Pancreas (tissue), 10 donors: ENCODE results near the gene AGAP6. TPM values are rescaled to one million over a fixed set of nuclear protein-coding genes. Genes with fewer than 3 reads are reported as not detected.
A peak's percentile ranks its signal among the peaks of the same experiment; 100 is the strongest.
"Not testable (repeated sequence)": the region's sequence is repeated elsewhere in the genome, so short reads cannot be mapped to it uniquely, and the experiment has no call there.

Source experiments
- ATAC-seq, 4 donors: fragments of 200-7000 bp; cut with Tn5 transposase; one replicate each; pipeline versions ENCODE4 v1.8.0 to v1.9.1; 2020; ENCODE audit warnings: mild to moderate bottlenecking in 4 of 4, moderate library complexity in 4 of 4
- DNase-seq, 6 donors: peaks; one replicate each; pipeline ENCODE4 v3.0.0-alpha.2; 2020
- FAIRE-seq: peaks from 2 replicates; lab custom pipeline; 2012; peaks lifted over from hg19 to GRCh38; lab: Jason Lieb, UNC
- H3K27ac ChIP-seq, 4 donors: fragments of 200-600 bp; sonication (generic); 1 replicate in 3 of 4; 2 replicates in 1 of 4; pipeline versions ENCODE4 v1.5.0 to v1.8.0; 2020
- H3K27me3 ChIP-seq, 4 donors: fragments of 200-600 bp; one replicate each; pipeline ENCODE4 v1.8.0; 2021
- H3K36me3 ChIP-seq, 3 donors: fragments of 200-600 bp; sonication (generic) in 1 of 3; one replicate each; pipeline versions ENCODE4 v1.5.0 to v1.8.0; 2020 to 2021
- H3K4me1 ChIP-seq, 3 donors: fragments of 200-600 bp; one replicate each; pipeline ENCODE4 v1.8.0; 2021
- H3K4me3 ChIP-seq, 4 donors: fragments of 200-600 bp; sonication (generic) in 2 of 4; one replicate each; pipeline versions ENCODE4 v1.5.0 to v1.8.0; 2020 to 2021
- H3K9me3 ChIP-seq, 4 donors: fragments of 200-600 bp; one replicate each; pipeline ENCODE4 v1.8.0; 2021
- WGBS, 2 donors: extraction: QIAGEN DNeasy Blood & Tissue Kit; methylation state at CpG; one replicate each; pipeline ENCODE4 v1.1.7; 2013; 5-methylcytosine and 5-hydroxymethylcytosine counted together
- intact Hi-C, 3 donors: fragments of 100-400 bp; cut with DNase I; formaldehyde crosslinking; loops; one replicate each; pipeline versions ENCODE4 v1.11.1 to v1.14.2; 2022
- polyA plus RNA-seq, 2 donors: library from polyadenylated mRNA; stranded (reverse); fragments of 200-250 nt; gene quantifications; one replicate each; pipeline ENCODE4 v1.2.3, GENCODE V29; 2013
- total RNA-seq, 6 donors: library from RNA; stranded (reverse); fragmentation: NEBNext Ultra II Directional in 4 of 6; extraction: Animal tissue kit (Norgen Biotek cat#: 25700) in 4 of 6; gene quantifications; one replicate each; pipeline versions ENCODE4 v1.2.1 to v1.2.4, GENCODE V29; 2021 to 2023
- donor health status: healthy with polysubstance abuse.
- donor health status: DM: no; HTN: no; CAD: no; lungs with moderate emphysema.
- donor health status: DM: no; HTN: no; CAD: no.
- donor health status: control.
- donor health status: control.
- donor health status: Bipolar disorder and iron deficiency.
- donor health status: DM: yes; HTN: yes; CAD: no.
- donor health status: DM: no; HTN: no; CAD: no.
- donor health status: DM: no; HTN: no; CAD: no.
- donor health status: DM: yes; HTN: yes; CAD: no.

The AGAP6 gene
- total and polyA plus RNA-seq, 8 donors, result 5.4 to 44.5 (median 6.6) TPM

DNA sequence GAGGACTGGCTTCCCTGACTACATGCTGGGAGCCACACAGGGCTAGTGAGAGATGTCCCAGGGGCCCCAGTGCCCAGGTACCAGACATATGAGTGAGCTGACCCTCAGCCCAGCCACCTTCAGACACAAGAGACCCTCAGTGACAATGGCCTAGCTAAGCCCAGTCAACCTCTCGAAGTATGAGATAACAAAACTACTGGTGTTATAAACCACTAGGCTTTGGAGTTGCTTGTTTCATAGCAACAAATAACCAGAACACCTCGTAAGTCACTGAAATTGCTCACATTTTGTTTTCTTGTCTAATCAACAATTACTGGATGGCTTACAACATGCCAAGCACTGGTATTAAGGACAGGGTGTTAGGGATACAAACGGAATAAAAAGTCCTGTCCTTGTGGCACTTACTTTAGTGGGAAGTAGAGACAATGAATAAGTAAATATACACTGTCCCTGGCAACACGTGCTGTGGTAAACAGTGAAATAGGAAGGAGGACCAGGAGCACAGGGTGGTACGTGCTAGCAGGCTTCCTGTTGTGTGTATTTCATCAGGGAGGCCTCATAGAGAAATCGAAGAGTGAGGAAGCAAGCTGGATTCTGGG lies 64.7 kb downstream of the AGAP6 start:
- H3K27me3 ChIP-seq, H3K36me3 ChIP-seq, H3K27ac ChIP-seq, H3K4me1 ChIP-seq, intact Hi-C loops, H3K9me3 ChIP-seq, DNase-seq, H3K4me3 ChIP-seq, ATAC-seq, FAIRE-seq: not testable (repeated sequence)
- WGBS, 2 donors, result 59 to 62% methylated on average over 5 to 6 of the region's 6 CpGs

- DNase-seq, H3K4me1 ChIP-seq, H3K36me3 ChIP-seq, intact Hi-C loops, H3K27me3 ChIP-seq, FAIRE-seq, H3K27ac ChIP-seq, H3K4me3 ChIP-seq, H3K9me3 ChIP-seq: not testable (repeated sequence)
- ATAC-seq, result peak in 1 of 4 donors; percentile 36
- WGBS, 2 donors, result 69% methylated on average over 5 of the region's 5 CpGs
Measured at GRCh38 chr10:50055494-50056292, 67.5 kb downstream of the AGAP6 start.

DNA sequence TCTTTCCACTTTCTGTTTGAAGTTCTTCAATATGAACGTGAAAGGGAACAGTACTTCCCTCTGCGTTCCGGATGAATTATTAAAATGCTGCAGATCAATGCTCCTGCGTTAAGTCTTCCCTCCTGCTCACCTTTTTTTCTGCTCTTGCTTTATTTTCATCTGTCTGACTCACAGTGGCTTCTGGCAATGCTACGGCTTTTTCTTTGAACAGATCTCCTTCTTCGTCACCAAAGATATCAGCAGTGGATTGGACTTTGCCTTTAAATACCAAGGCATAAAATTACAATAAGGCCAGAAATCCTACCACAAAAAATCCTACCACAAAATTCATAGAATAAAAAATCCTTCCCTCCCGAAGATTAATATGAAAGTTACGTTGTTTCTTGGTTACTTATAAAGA lies 68.4 kb downstream of the AGAP6 start:
- H3K4me3 ChIP-seq, H3K27me3 ChIP-seq, H3K36me3 ChIP-seq, H3K4me1 ChIP-seq, H3K27ac ChIP-seq, H3K9me3 ChIP-seq, FAIRE-seq, DNase-seq, intact Hi-C loops: not testable (repeated sequence)
- ATAC-seq, result peak in 3 of 4 donors; percentile 25 to 48 (median 47)
- WGBS, 2 donors, result 35 to 45% methylated on average over 8 of the region's 8 CpGs

DNA sequence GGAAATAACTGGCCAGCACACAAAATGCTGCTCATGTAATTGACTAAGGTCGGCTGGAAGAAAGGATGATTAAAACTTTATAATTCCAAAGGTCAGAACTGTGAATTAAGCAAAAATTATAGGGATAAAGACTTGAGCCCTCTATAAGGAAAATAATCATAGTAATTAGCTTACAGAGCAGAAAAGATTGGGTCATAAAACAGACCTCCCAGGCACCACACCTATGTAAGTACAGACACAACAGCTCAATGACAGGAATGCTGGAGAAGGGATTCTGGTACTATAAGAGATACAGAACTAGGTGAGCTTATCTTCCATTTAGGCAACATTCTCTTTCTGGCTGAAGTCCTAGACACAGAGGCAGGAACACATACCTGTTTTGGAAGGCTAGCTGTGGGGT lies 70.5 kb downstream of the AGAP6 start:
- H3K9me3 ChIP-seq, DNase-seq, H3K27me3 ChIP-seq, H3K4me1 ChIP-seq, ATAC-seq, H3K27ac ChIP-seq, H3K4me3 ChIP-seq, H3K36me3 ChIP-seq, intact Hi-C loops, FAIRE-seq: not testable (repeated sequence)
- 66 to 70% methylated on average over 1 of the region's 1 CpG for WGBS, 2 donors

DNA sequence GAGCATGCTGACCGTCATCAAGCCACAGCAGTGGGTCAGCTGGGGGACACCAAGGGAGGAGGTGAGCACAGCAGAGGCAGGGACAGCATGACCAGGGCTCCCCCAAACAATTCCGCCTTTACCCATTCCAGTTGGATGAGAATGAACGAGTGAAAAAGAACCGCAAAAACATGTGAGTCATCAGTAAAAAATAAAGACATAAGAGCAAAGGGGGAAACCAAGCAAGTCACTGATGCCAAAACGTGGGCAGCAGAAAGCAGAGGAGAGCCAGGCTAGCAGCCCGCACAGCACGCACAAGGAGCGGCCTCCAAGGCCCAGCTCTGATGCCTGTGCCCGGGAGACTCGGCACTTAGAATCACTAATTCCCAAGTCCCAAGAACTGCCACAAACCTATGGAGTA lies 71.7 kb downstream of the AGAP6 start:
- intact Hi-C loops, DNase-seq, H3K9me3 ChIP-seq, H3K4me3 ChIP-seq, H3K27me3 ChIP-seq, FAIRE-seq, H3K27ac ChIP-seq, H3K36me3 ChIP-seq, H3K4me1 ChIP-seq, ATAC-seq: not testable (repeated sequence)
- WGBS, 2 donors, result 78 to 80% methylated on average over 10 of the region's 10 CpGs

Other genes with a start within 250 kb of the AGAP6 start
- gene OGDHL, start 226.1 kb upstream of the AGAP6 start, total RNA-seq, result 1 to 10 TPM; 1.7 to 5.5 (median 3.2) TPM
- gene OGDHL, start 226.1 kb upstream of the AGAP6 start, polyA plus RNA-seq, result 10 to 100 TPM in 1 of 2 donors, 1 to 10 TPM in 1; 9.2 to 25.9 TPM
- 10 to 100 TPM in 3 of 6 donors, 1 to 10 TPM in 3; 7.1 to 14.9 (median 10.0) TPM for gene PARG, start 46.4 kb upstream of the AGAP6 start, total RNA-seq
- gene PARG, start 46.4 kb upstream of the AGAP6 start, polyA plus RNA-seq, result 1 to 10 TPM; 3.1 to 6.5 TPM
- gene TIMM23B, start 46.4 kb upstream of the AGAP6 start, total RNA-seq, result 10 to 100 TPM in 1 of 6 donors, 1 to 10 TPM in 5; 7.2 to 10.8 (median 8.5) TPM
- gene TIMM23B, start 46.4 kb upstream of the AGAP6 start, polyA plus RNA-seq, result 10 to 100 TPM in 1 of 2 donors, 1 to 10 TPM in 1; 8.9 to 13.1 TPM
- gene WASHC2A, start 79.5 kb downstream of the AGAP6 start, total RNA-seq, result 10 to 100 TPM; 11.4 to 31.9 (median 15.0) TPM
- gene WASHC2A, start 79.5 kb downstream of the AGAP6 start, polyA plus RNA-seq, result 10 to 100 TPM; 11.4 to 18.1 TPM